ENCODE measurements around the gene AGRN. TPM values are rescaled to one million over a fixed set of nuclear protein-coding genes. Genes with fewer than 3 reads are reported as not detected.

The AGRN gene
- total and polyA plus RNA-seq, 9 donors = 2.7 to 138 (median 14.3) TPM

DNA sequence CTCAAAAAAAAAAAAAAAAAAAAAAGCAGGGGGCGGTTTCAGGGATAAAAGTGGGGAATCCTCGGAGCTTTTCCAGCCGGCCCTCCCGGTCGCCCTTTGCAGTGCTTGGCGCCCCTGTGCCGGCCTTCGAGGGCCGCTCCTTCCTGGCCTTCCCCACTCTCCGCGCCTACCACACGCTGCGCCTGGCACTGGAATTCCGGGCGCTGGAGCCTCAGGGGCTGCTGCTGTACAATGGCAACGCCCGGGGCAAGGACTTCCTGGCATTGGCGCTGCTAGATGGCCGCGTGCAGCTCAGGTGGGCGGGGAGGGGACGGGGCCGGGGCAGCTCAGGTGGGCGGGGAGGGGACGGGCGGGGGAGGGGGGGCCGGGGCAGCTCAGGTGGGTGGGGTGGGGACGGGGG, 28.8 kb downstream of the AGRN start:
- Histone ChIP-seq H3K27ac (no peak overlapping the region), H3K4me3 (no peak overlapping the region), H3K4me1 (ENCODE audit: insufficient read depth) (no peaks in the 10 kb centered on the region), H3K27me3 (no peaks in the 10 kb centered on the region), H3K36me3 (no peaks in the 10 kb centered on the region), H3K9me3 (no peaks in the 10 kb centered on the region)
- intact Hi-C loops (cut with DNase I) = loop anchor here in 1 of 4 donors (10.0 kb wide), 1 partner anchor 246 kb away; no protein-coding TSS in a partner anchor
- no peak for DNase-seq
- WGBS, 3 donors = 90 to 91% (median 90%) methylated on average over 20 to 28 of the region's 28 CpGs
- TF ChIP-seq, protein P1, sequence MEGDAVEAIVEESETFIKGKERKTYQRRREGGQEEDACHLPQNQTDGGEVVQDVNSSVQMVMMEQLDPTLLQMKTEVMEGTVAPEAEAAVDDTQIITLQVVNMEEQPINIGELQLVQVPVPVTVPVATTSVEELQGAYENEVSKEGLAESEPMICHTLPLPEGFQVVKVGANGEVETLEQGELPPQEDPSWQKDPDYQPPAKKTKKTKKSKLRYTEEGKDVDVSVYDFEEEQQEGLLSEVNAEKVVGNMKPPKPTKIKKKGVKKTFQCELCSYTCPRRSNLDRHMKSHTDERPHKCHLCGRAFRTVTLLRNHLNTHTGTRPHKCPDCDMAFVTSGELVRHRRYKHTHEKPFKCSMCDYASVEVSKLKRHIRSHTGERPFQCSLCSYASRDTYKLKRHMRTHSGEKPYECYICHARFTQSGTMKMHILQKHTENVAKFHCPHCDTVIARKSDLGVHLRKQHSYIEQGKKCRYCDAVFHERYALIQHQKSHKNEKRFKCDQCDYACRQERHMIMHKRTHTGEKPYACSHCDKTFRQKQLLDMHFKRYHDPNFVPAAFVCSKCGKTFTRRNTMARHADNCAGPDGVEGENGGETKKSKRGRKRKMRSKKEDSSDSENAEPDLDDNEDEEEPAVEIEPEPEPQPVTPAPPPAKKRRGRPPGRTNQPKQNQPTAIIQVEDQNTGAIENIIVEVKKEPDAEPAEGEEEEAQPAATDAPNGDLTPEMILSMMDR (IDR thresholded peaks at IDR 0.05) = no peak
- TF ChIP-seq EP300 (IDR thresholded peaks at IDR 0.05) = no peak
- TF ChIP-seq POLR2A (IDR thresholded peaks at IDR 0.05) = no peak

DNA sequence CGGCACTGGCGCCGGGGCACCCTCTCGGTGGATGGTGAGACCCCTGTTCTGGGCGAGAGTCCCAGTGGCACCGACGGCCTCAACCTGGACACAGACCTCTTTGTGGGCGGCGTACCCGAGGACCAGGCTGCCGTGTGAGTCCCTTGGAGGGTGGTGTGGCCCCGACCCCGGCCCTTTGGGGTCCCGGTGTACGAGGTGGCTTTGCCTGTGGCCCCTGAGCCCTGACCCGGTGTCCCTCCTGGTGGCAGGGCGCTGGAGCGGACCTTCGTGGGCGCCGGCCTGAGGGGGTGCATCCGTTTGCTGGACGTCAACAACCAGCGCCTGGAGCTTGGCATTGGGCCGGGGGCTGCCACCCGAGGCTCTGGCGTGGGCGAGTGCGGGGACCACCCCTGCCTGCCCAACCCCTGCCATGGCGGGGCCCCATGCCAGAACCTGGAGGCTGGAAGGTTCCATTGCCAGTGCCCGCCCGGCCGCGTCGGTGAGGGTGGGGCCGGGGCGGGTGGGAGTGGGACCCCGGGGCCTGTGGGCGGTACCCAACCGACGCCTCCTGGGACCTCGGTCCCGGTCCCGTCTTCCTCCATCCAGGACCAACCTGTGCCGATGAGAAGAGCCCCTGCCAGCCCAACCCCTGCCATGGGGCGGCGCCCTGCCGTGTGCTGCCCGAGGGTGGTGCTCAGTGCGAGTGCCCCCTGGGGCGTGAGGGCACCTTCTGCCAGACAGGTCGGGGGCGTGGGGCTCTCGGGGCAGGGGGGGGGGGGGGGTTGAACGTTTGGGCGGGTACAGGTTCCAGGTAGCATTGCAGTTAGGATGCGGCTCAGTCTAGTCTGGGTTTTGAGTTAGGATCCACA, 29.6 kb downstream of the AGRN start:
- Histone ChIP-seq H3K4me3 (no peak overlapping the region), H3K27me3 (no peaks in the 10 kb centered on the region), H3K36me3 (no peaks in the 10 kb centered on the region), H3K27ac (no peak overlapping the region), H3K4me1 (ENCODE audit: insufficient read depth) (no peaks in the 10 kb centered on the region), H3K9me3 (no peaks in the 10 kb centered on the region)
- intact Hi-C loops (cut with DNase I) = loop anchor here in 1 of 4 donors (10.0 kb wide), 1 partner anchor 245 kb away; no protein-coding TSS in a partner anchor
- DNase-seq = no peak
- 90 to 93% (median 91%) methylated on average over 51 to 57 of the region's 57 CpGs for WGBS, 3 donors
- TF ChIP-seq POLR2A (IDR thresholded peaks at IDR 0.05) (no peak), EP300 (IDR thresholded peaks at IDR 0.05) (no peak)
- TF ChIP-seq, protein P1 (IDR thresholded peaks at IDR 0.05) = no peak

DNA sequence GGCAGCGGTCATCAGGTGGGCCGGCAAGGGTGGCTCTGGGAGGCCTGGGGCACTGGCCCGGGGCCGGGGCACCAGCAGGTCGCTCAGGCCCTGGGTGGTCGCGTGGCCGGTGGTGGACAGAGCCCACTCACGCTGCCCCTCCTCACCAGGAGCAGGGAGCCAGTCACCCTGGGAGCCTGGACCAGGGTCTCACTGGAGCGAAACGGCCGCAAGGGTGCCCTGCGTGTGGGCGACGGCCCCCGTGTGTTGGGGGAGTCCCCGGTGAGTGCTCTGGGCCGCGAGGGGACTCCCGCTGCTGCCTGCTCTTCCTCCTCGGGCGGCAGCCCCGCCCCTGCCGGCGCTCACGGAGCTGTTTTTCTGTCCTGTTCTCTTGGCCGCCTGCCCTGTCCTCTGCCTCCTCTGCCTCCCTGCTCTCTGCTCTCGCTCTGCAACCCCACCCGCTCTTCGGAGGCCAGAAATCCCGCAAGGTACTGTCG, 30.7 kb downstream of the AGRN start:
- Histone ChIP-seq H3K36me3 (no peaks in the 10 kb centered on the region), H3K4me3 (no peak overlapping the region), H3K27ac (no peak overlapping the region), H3K27me3 (no peaks in the 10 kb centered on the region), H3K4me1 (ENCODE audit: insufficient read depth) (no peaks in the 10 kb centered on the region), H3K9me3 (no peaks in the 10 kb centered on the region)
- no peak for DNase-seq
- intact Hi-C loops (cut with DNase I) = no loop called here
- 91 to 95% (median 92%) methylated on average over 29 to 32 of the region's 32 CpGs for WGBS, 3 donors
- TF ChIP-seq EP300 (IDR thresholded peaks at IDR 0.05) (no peak), POLR2A (IDR thresholded peaks at IDR 0.05) (no peak)
- TF ChIP-seq, protein P1 (IDR thresholded peaks at IDR 0.05) = no peak

DNA sequence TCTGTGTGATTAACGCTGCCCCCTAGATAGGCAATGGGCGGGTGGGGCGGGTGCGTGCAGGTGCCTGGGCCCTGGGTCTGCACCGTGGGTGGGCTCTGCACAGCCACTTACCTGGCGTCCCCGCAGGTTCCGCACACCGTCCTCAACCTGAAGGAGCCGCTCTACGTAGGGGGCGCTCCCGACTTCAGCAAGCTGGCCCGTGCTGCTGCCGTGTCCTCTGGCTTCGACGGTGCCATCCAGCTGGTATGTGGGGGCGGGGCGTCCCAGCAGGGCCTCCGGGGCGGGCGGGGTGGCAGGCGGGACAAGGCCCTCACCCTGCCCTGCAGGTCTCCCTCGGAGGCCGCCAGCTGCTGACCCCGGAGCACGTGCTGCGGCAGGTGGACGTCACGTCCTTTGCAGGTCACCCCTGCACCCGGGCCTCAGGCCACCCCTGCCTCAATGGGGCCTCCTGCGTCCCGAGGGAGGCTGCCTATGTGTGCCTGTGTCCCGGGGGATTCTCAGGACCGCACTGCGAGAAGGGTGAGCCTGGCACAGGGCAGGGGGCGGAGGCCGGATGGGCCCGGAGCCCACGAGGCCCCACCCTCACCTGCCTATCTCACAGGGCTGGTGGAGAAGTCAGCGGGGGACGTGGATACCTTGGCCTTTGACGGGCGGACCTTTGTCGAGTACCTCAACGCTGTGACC, 31.3 kb downstream of the AGRN start:
- Histone ChIP-seq H3K36me3 (no peaks in the 10 kb centered on the region), H3K27me3 (no peaks in the 10 kb centered on the region), H3K27ac (no peak overlapping the region), H3K4me3 (no peak overlapping the region), H3K4me1 (ENCODE audit: insufficient read depth) (no peaks in the 10 kb centered on the region), H3K9me3 (no peaks in the 10 kb centered on the region)
- WGBS, 3 donors = 89 to 94% (median 90%) methylated on average over 34 to 46 of the region's 46 CpGs
- intact Hi-C loops (cut with DNase I) = no loop called here
- no peak for DNase-seq
- TF ChIP-seq, protein P1 (IDR thresholded peaks at IDR 0.05) = no peak
- TF ChIP-seq POLR2A (IDR thresholded peaks at IDR 0.05) = no peak
- no peak for TF ChIP-seq EP300 (IDR thresholded peaks at IDR 0.05)

All from ovary (tissue), 9 donors.